HepG2 (cell line): ENCODE measurements around the gene LAIR1. TPM values are rescaled to one million over a fixed set of nuclear protein-coding genes. Genes with fewer than 3 reads are reported as not detected.

ENCODE experiments used
- ATAC-seq: fragments of 200-7000 bp; cut with Tn5 transposase; 3 replicates; pipeline ENCODE4 v1.9.1; 2020; ENCODE audit warnings: mild to moderate bottlenecking, moderate library complexity
- BruUV-seq: library from RNA; stranded (reverse); fragments of 400-500 nt; replicated peaks from 2 replicates; lab custom pipeline; 2021; lab: Mats Ljungman, UMichigan
- CTCF ChIA-PET: fragments of 300-600 bp; formaldehyde crosslinking; extraction: SDS; loops from one replicate; lab custom pipeline; 2021; ENCODE audit warnings: low total read pairs, inconsistent platforms, low intra/inter-chr PET ratio; lab: Yijun Ruan, JAX
- POLR2A ChIA-PET: fragments of 350-600 bp; sonication (Branson Sonifier 250); formaldehyde crosslinking; loops from one replicate; lab custom pipeline; 2020; ENCODE audit warnings: antibody characterized with exemption, inconsistent platforms; lab: Yijun Ruan, JAX
- DNase-seq: peaks from one replicate; pipeline ENCODE4 v3.0.0-alpha.2; 2015; ENCODE audit warnings: low spot score
- FAIRE-seq: peaks from 3 replicates; lab custom pipeline; 2011; peaks lifted over from hg19 to GRCh38; lab: Jason Lieb, UNC
- H2AFZ ChIP-seq: one replicate; pipeline ENCODE4 v1.6.1; 2011; ENCODE audit warnings: low read length, inconsistent platforms
- H3K27ac ChIP-seq: fragments of 300-600 bp; 3 replicates; pipeline ENCODE4 v1.8.0; 2011; ENCODE audit warnings: mixed run types, mild to moderate bottlenecking, mixed read lengths, low read length, inconsistent platforms; ENCODE audit not compliant: insufficient read depth; ENCODE audit errors: extremely low read length
- H3K27me3 ChIP-seq, 2 experiments: fragments of 200-600 bp in 1 of 2; 2 replicates in 1 of 2; 3 replicates in 1 of 2; pipeline versions ENCODE4 v1.6.0 to v1.8.0; 2011; ENCODE audit warnings: low read length in 2 of 2, mild to moderate bottlenecking in 2 of 2, moderate library complexity in 2 of 2, inconsistent platforms in 1 of 2; ENCODE audit not compliant: insufficient read depth in 2 of 2, control insufficient read depth in 1 of 2
- H3K36me3 ChIP-seq, 2 experiments: fragments of 200-600 bp in 1 of 2; replicated peaks in 1 of 2; 2 replicates in 1 of 2; 3 replicates in 1 of 2; pipeline versions ENCODE4 v1.5.1 to v1.8.0; 2011; ENCODE audit warnings: low read length in 2 of 2, inconsistent platforms in 1 of 2; ENCODE audit not compliant: insufficient read depth in 2 of 2, control insufficient read depth in 1 of 2
- H3K4me1 ChIP-seq: 2 replicates; pipeline ENCODE4 v1.5.1; 2012; ENCODE audit warnings: low read length, inconsistent platforms; ENCODE audit not compliant: insufficient read depth
- H3K4me2 ChIP-seq: 2 replicates; pipeline ENCODE4 v1.6.0; 2011; ENCODE audit warnings: low read depth, low read length, inconsistent platforms
- H3K4me3 ChIP-seq, 3 experiments: fragments of 200-600 bp in 1 of 3; sonication (generic), shearing (Covaris generic) in 1 of 3; replicated peaks in 1 of 3; 2 replicates each; pipeline ENCODE4 v1.5.1; 2011 to 2016; ENCODE audit warnings: low read length in 3 of 3, inconsistent platforms in 2 of 3, low read depth in 2 of 3, mild to moderate bottlenecking in 2 of 3, control low read depth in 1 of 3, mixed read lengths in 1 of 3; ENCODE audit not compliant: insufficient read depth in 1 of 3
- H3K79me2 ChIP-seq: one replicate; pipeline ENCODE4 v1.6.1; 2011; ENCODE audit warnings: low read length, inconsistent platforms; ENCODE audit not compliant: insufficient read depth
- H3K9ac ChIP-seq: 2 replicates; pipeline ENCODE4 v1.6.0; 2011; ENCODE audit warnings: mild to moderate bottlenecking, low read depth, low read length, inconsistent platforms; ENCODE audit not compliant: insufficient read depth
- H3K9me3 ChIP-seq: 2 replicates; pipeline ENCODE4 v1.5.1; 2012; ENCODE audit warnings: mild to moderate bottlenecking, low read length
- H4K20me1 ChIP-seq: 2 replicates; pipeline ENCODE4 v1.6.0; 2011; ENCODE audit warnings: inconsistent platforms, mild to moderate bottlenecking, low read length, moderate library complexity; ENCODE audit not compliant: insufficient read depth
- SSRP1 ChIP-seq: IDR thresholded peaks from 2 replicates; pipeline ENCODE4 v1.6.1; 2016; ENCODE audit warnings: control low read depth
- TBL1XR1 ChIP-seq: fragments of 150-350 bp; IDR thresholded peaks from 2 replicates; pipeline ENCODE4 v1.6.1; 2014; ENCODE audit warnings: borderline replicate concordance, low read length; ENCODE audit not compliant: partially characterized antibody
- ZNF282 ChIP-seq: fragments of 450-650 bp; IDR thresholded peaks from 2 replicates; pipeline ENCODE4 v1.6.1; 2018; ENCODE audit not compliant: partially characterized antibody
- ZNF317 ChIP-seq: sonication (generic); formaldehyde crosslinking; IDR thresholded peaks from 2 replicates; pipeline ENCODE4 v1.5.0; 2020; ENCODE audit warnings: mild to moderate bottlenecking, missing genetic modification reagents
- ZNF761 ChIP-seq: sonication (generic); formaldehyde crosslinking; conservative IDR thresholded peaks from 2 replicates; pipeline ENCODE4 v1.4.0; 2020; ENCODE audit warnings: mild to moderate bottlenecking, missing genetic modification reagents
- WGBS: methylation state at CpG from one replicate; pipeline ENCODE4 v1.1.6; 2017; ENCODE audit warnings: low lambda C conversion rate; 5-methylcytosine and 5-hydroxymethylcytosine counted together
- in situ Hi-C: cut with HindIII; loops from 2 replicates; pipeline ENCODE4 v1.10.0; 2017; ENCODE audit warnings: low pct_unique_long_range_greater_than_20kb; ENCODE audit not compliant: extremely low pct_ligation_motif_present
- intact Hi-C: fragments of 100-400 bp; cut with micrococcal nuclease; formaldehyde crosslinking; loops from one replicate; pipeline ENCODE4 v1.10.0; 2022; ENCODE audit not compliant: unreplicated experiment
- polyA plus RNA-seq, 8 experiments: library from polyadenylated mRNA; depleted of rRNA in 3 of 8; stranded (reverse) in 7 of 8; unstranded in 1 of 8; fragments of >200 nt; fragmentation: Illumina TruSeq in 4 of 8; extraction: Trizol in 4 of 8; gene quantifications; 2 replicates each; pipeline versions ENCODE4 v1.2.1 to v1.2.3, GENCODE V29; 2011 to 2016; ENCODE audit warnings: low read depth in 4 of 8, missing spikeins in 1 of 8, mixed read lengths in 1 of 8; ENCODE audit not compliant: insufficient read depth in 1 of 8
- total RNA-seq, 5 experiments: library from RNA; depleted of rRNA; stranded (reverse); fragments of >200 nt; fragmentation: Illumina TruSeq; extraction: Trizol; gene quantifications; 2 replicates each; pipeline ENCODE4 v1.2.3, GENCODE V29; 2016; ENCODE audit warnings: low read depth in 1 of 5
- TF ChIP-seq, protein P1 (sequence below): sonication (generic); formaldehyde crosslinking; IDR thresholded peaks from 2 replicates; pipeline ENCODE4; 2020; ENCODE audit warnings: missing genetic modification reagents, mild to moderate bottlenecking, borderline replicate concordance
- TF ChIP-seq, protein P2 (sequence below), 2 experiments: fragments of 450-650 bp in 1 of 2; sonication (generic) in 1 of 2; formaldehyde crosslinking; IDR thresholded peaks; 2 replicates each; pipeline versions ENCODE4 v1.5.0 to v1.8.0; 2020 to 2022; ENCODE audit warnings: mild to moderate bottlenecking in 1 of 2, missing genetic modification reagents in 1 of 2

The LAIR1 gene
- total and polyA plus RNA-seq, 2 of the 13 experiments (the other 11 are each of a cell fraction or from before 2014, with no cell fraction given): 0.75 to 1.2 TPM

DNA sequence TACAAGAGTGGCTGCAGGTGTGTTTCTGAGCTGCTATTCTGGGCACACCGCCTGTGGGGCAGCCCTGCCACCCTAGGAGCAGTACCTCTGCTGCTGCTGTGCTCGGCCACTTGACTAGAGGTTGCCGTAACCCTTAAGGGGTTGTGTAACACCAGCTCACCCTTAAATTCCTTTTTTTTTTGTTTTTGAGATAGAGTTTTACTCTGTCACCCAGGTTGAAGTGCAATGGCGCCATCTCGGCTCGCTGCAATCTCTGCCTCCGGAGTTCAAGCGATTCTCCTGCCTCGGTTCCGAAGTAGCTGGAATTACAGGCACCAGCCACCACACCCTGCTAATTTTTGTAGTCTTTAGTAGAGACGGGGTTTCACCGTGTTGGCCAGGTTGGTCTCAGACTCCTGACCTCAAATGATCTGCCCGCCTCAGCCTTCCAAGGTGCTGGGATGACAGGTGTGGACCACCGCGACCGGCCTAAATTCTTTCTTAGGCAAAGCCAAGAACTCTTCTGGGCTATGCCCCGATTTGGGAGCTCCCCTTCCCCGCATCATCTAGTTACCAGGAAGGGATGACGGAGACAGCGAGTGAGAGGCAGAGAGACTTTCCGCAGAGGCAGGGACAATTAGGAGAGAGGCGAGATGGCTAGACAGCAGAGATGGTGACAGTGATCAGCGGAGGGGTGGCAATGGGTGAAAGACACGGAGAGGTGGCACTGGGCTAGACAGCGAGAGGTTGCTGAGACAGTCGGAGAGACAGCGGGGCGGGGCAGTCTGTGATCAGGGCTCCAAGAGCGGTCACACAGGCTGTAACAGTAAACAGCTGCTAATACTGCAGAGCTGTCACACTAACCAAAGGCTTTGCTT, 47.4 kb downstream of the LAIR1 start:
- ChIA-PET POLR2A (no interaction called here), CTCF (no interaction called here)
- H4K20me1 ChIP-seq: no peaks in the 10 kb centered on the region
- in situ Hi-C loops (no loop called here), intact Hi-C loops (no loop called here)
- H3K79me2 ChIP-seq: no peaks in the 10 kb centered on the region
- no peak for FAIRE-seq
- no peak overlapping the region for H2AFZ ChIP-seq
- ATAC-seq: no peak
- no peaks in the 10 kb centered on the region for H3K9me3 ChIP-seq
- no peak overlapping the region for H3K4me3 ChIP-seq
- 54% methylated on average over 28 of the region's 29 CpGs for WGBS
- TF ChIP-seq ZNF761 (CRISPR knock-in tag) (no peak), ZNF282 (no peak), ZNF317 (CRISPR knock-in tag) (no peak), TBL1XR1 (no peak), SSRP1 (CRISPR knock-in tag) (no peak)
- TF ChIP-seq, protein P1, sequence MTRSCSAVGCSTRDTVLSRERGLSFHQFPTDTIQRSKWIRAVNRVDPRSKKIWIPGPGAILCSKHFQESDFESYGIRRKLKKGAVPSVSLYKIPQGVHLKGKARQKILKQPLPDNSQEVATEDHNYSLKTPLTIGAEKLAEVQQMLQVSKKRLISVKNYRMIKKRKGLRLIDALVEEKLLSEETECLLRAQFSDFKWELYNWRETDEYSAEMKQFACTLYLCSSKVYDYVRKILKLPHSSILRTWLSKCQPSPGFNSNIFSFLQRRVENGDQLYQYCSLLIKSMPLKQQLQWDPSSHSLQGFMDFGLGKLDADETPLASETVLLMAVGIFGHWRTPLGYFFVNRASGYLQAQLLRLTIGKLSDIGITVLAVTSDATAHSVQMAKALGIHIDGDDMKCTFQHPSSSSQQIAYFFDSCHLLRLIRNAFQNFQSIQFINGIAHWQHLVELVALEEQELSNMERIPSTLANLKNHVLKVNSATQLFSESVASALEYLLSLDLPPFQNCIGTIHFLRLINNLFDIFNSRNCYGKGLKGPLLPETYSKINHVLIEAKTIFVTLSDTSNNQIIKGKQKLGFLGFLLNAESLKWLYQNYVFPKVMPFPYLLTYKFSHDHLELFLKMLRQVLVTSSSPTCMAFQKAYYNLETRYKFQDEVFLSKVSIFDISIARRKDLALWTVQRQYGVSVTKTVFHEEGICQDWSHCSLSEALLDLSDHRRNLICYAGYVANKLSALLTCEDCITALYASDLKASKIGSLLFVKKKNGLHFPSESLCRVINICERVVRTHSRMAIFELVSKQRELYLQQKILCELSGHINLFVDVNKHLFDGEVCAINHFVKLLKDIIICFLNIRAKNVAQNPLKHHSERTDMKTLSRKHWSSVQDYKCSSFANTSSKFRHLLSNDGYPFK (CRISPR knock-in tag): no peak
- TF ChIP-seq, protein P2, sequence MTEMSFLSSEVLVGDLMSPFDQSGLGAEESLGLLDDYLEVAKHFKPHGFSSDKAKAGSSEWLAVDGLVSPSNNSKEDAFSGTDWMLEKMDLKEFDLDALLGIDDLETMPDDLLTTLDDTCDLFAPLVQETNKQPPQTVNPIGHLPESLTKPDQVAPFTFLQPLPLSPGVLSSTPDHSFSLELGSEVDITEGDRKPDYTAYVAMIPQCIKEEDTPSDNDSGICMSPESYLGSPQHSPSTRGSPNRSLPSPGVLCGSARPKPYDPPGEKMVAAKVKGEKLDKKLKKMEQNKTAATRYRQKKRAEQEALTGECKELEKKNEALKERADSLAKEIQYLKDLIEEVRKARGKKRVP (CRISPR knock-in tag; IDR thresholded peaks at IDR 0.05): no peak
- no peak overlapping the region for H3K4me2 ChIP-seq
- no peaks in the 10 kb centered on the region for H3K36me3 ChIP-seq
- H3K9ac ChIP-seq: no peak overlapping the region
- H3K4me1 ChIP-seq: no peaks in the 10 kb centered on the region
- no peak for DNase-seq
- no TSS peak for BruUV-seq
- peaks cover 2 to 13% of the 10 kb centered on the region in 2 experiments; a peak in 3 of 5 replicates for H3K27me3 ChIP-seq
- no peak overlapping the region for H3K27ac ChIP-seq
